GM12878 (cell line): ENCODE results near the gene POFUT2.

Source experiments
- TCF12 ChIP-seq: IDR thresholded peaks from 2 replicates; pipeline ENCODE4 v1.6.1; 2011; ENCODE audit warnings: low read depth, mild to moderate bottlenecking, low read length
- ZZZ3 ChIP-seq: IDR thresholded peaks from 2 replicates; pipeline ENCODE4 v1.6.1; 2011; ENCODE audit warnings: low read depth; ENCODE audit not compliant: control insufficient read depth, insufficient read length

DNA sequence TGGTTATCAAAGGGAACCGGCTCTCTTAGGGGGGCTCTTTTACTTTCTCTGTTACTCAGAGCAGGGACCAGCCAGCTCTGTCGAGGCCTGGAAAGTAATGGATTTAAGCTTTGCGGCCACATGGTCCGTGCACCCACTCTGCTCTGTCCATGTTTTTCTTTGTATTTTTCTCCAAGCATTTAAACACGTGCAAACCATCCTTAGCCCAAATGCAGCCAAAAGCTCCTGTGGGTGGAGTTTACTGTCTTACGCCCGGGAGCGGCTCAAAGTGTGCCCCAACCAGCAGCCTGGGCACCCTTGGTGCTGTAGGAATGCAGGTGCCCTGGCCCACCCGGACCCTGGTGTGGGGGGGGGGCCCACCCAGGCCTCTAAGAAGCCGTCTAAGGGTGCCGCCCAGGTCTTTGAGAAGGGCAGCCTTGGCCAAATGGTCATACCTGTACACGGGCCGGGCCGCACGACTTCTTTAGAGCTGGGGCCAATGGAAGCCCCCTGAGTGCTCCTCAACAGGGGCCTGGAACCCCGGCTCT, 29.2 kb upstream of the POFUT2 start:
- TF ChIP-seq ZZZ3 (no peak), TCF12 (no peak)
